Aorta (tissue), 5 donors: Measurements from ENCODE around the gene ECT2. TPM values are rescaled to one million over a fixed set of nuclear protein-coding genes. Genes with fewer than 3 reads are reported as not detected.
A peak's percentile ranks its signal among the peaks of the same experiment; 100 is the strongest.

Experiments used
- ATAC-seq: fragments of 200-7000 bp; cut with Tn5 transposase; one replicate; pipeline ENCODE4 v1.9.1; 2022; ENCODE audit warnings: moderate library complexity; ENCODE audit not compliant: low FRiP score
- DNase-seq, 2 donors: peaks; one replicate each; pipeline ENCODE4 v3.0.0-alpha.2; 2020
- H3K27ac ChIP-seq, 2 donors: one replicate each; pipeline ENCODE4 v1.5.1; 2013; ENCODE audit warnings: low read length in 2 of 2, mild to moderate bottlenecking in 2 of 2, moderate library complexity in 2 of 2, control low read depth in 1 of 2, inconsistent platforms in 1 of 2, low read depth in 1 of 2
- H3K27me3 ChIP-seq, 2 donors: one replicate each; pipeline ENCODE4 v1.6.1; 2013; ENCODE audit warnings: control low read depth in 1 of 2, low read length in 1 of 2, mild to moderate bottlenecking in 1 of 2, moderate library complexity in 1 of 2; ENCODE audit not compliant: insufficient read depth in 2 of 2, control insufficient read depth in 1 of 2
- H3K36me3 ChIP-seq, 2 donors: one replicate each; pipeline ENCODE4 v1.6.1; 2013; ENCODE audit warnings: control low read depth in 1 of 2, low read length in 1 of 2, mild to moderate bottlenecking in 1 of 2; ENCODE audit not compliant: insufficient read depth in 2 of 2, control insufficient read depth in 1 of 2
- H3K4me1 ChIP-seq, 2 donors: one replicate each; pipeline ENCODE4 v1.6.1; 2013; ENCODE audit warnings: low read length in 2 of 2, control low read depth in 1 of 2, mild to moderate bottlenecking in 1 of 2, moderate library complexity in 1 of 2; ENCODE audit not compliant: insufficient read depth in 2 of 2, control insufficient read depth in 1 of 2
- H3K4me3 ChIP-seq, 2 donors: one replicate each; pipeline ENCODE4 v1.5.1; 2013; ENCODE audit warnings: low read length in 2 of 2, control low read depth in 1 of 2, mild to moderate bottlenecking in 1 of 2
- H3K9me3 ChIP-seq: one replicate; pipeline ENCODE4 v1.6.1; 2013; ENCODE audit warnings: mild to moderate bottlenecking, low read length; ENCODE audit not compliant: control insufficient read depth
- WGBS, 2 donors: extraction: QIAGEN DNeasy Blood & Tissue Kit; methylation state at CpG; one replicate each; pipeline ENCODE4 v1.1.7; 2013; 5-methylcytosine and 5-hydroxymethylcytosine counted together
- intact Hi-C, 2 donors: fragments of 100-400 bp; cut with DNase I; formaldehyde crosslinking; loops; one replicate each; pipeline versions ENCODE4 v1.14.2 to v1.15.0; 2022
- polyA plus RNA-seq, 2 donors: library from polyadenylated mRNA; stranded (reverse); fragments of 200-250 nt; gene quantifications; one replicate each; pipeline ENCODE4 v1.2.3, GENCODE V29; 2013
- total RNA-seq, 2 donors: library from RNA; stranded (reverse); fragmentation: NEBNext Ultra II Directional; extraction: Animal tissue kit (Norgen Biotek cat#: 25700); gene quantifications; one replicate each; pipeline ENCODE4 v1.2.1, GENCODE V29; 2021
- donor health status: healthy with polysubstance abuse.
- donor health status: Bipolar disorder and iron deficiency.
- donor health status: DM: no; HTN: no; CAD: no.
- donor health status: DM: no; HTN: no; CAD: no.
- donor health status: DM: yes; HTN: yes; CAD: no.

Gene ECT2
- total and polyA plus RNA-seq, 4 donors, result 2.8 to 10.0 (median 5.7) TPM

DNA sequence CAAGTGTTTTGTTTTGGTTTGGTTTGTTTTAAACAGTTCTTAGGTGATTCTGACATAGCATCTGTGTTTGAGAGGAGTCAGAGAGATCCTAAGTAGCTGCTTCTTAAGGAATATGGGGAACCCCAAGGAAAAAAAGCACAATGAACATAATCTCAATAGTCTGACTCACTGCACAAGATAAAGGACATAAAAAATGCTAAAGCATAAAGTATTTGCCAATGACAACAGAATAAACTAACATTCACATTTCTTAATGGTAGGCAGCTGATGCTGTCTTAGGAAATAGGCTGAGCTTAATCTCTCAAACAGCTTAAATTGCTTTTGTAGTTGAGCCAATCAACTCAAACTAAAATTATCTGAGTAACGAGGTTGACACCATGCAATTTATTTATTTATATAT lies 42.6 kb upstream of the ECT2 start:
- DNase-seq, result no peak
- ATAC-seq, result no peak
- H3K9me3 ChIP-seq, result no peaks in the 10 kb centered on the region
- H3K4me3 ChIP-seq, result no peak overlapping the region
- no peaks in the 10 kb centered on the region for H3K27me3 ChIP-seq
- WGBS, 2 donors, result 2 to 5% methylated on average over 1 of the region's 1 CpG
- peaks cover 2 to 6% of the 10 kb centered on the region in 2 donors for H3K4me1 ChIP-seq
- H3K36me3 ChIP-seq, result no peaks in the 10 kb centered on the region
- no peak overlapping the region for H3K27ac ChIP-seq
- intact Hi-C loops, result no loop called here

DNA sequence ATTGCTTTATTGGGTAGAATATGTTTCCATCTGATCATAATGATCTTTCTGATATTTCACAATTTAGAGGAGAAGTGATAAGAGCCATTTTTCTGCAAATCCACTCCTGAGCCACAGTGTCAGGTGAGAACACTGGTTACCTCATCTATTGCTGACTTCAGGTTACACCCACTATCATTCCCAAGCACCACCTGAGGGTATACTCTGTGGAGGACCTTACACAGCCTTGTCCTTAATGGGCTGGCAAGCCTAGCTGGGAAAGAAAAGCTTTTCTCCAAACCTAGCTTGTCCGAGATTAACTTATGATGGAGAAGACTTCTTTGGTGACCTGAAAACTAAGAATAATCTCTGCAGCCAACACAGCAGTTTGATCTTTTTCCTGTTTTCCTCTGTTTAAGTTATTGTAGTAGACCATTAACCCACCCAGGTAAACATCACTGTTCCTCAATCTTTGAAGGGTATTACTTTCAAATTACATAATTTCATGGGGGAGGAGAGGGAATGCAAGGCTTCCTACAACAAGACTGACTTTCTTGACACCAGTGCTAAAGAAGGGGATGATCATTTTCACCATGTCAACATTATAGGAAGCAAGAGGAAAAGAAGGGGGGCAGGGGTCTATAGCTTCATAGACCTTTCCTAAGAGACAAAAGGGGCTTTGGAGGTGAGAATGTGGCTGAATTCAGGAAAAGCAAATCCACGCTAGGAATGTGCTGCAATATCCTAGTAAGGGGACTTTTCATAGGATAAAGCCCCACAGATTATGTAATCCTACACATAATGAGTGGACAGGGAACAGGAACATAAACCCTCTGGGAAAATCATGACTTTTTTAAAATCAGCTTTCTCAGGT lies 41.4 kb upstream of the ECT2 start:
- intact Hi-C loops, result no loop called here
- ATAC-seq (no peak), DNase-seq (no peak)
- no peaks in the 10 kb centered on the region for H3K27me3 ChIP-seq
- no peaks in the 10 kb centered on the region for H3K9me3 ChIP-seq
- peaks cover 2 to 6% of the 10 kb centered on the region in 2 donors for H3K4me1 ChIP-seq
- no peaks in the 10 kb centered on the region for H3K36me3 ChIP-seq
- H3K4me3 ChIP-seq, result peak overlapping the region; percentile 24 to 65
- H3K27ac ChIP-seq, result no peak overlapping the region
- 36 to 64% methylated on average over 2 of the region's 2 CpGs for WGBS, 2 donors

GRCh38 chr3:172709774-172710663 lies 40.5 kb upstream of the ECT2 start:
- Histone ChIP-seq H3K4me1 (peaks cover 2 to 6% of the 10 kb centered on the region in 2 donors), H3K4me3 (peak overlapping the region; percentile 65 to 75), H3K27ac (peak overlapping the region; percentile 96 to 97), H3K27me3 (no peaks in the 10 kb centered on the region), H3K9me3 (no peaks in the 10 kb centered on the region), H3K36me3 (no peaks in the 10 kb centered on the region)
- WGBS, 2 donors, result 1% methylated on average over 17 of the region's 17 CpGs
- intact Hi-C loops, result loop anchor here in 1 of 2 donors (5.0 kb wide), 1 partner anchor 37 kb away; no protein-coding TSS in a partner anchor
- ATAC-seq, result peak; percentile 63
- DNase-seq, result peak; percentile 65 to 80

DNA sequence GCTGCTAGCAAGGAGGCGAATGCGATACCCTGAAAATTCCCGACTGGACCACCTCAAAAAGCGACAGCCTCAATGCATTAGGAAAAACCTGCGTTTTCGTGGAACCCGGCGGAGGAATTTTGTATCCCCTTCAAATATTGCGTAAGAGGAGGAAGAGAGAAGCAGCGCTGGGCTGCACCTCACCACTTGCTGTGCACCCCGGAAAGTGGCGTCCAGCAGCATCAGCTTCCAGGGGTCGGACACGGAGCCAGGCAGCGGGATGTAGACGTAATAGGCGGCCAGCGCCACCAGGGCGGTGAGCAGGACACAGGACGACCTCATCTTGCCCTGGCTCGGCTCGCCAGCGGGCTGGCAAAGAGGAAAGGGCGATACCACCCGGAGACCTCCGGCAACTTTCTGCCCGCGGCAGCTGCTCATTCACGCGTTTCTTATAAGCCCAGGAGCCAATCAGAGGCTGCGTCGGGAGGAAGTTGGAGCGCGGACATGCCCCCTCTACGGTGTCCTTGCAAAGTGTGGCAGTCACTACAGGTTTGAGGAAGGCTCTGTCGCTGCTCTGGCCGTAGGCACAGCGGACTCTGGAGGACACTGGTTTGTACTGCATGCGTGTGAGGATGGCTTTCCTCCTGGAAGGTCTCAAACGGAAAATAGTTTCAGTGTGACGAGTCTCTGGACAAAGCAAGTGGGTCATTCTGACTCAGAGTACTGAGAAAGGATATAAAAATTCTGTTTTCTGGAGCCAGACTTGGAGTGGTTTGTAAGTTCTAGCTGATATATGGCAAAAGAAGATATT lies 39.7 kb upstream of the ECT2 start, which contains the start of gene NCEH1:
TSS of gene NCEH1 (minus strand) at position 404 of the 790 bp plus-strand sequence. CDS start at position 321, 83 bp downstream.
- Histone ChIP-seq H3K36me3 (no peaks in the 10 kb centered on the region), H3K4me3 (peak within 1 kb of the TSS; percentile 65 to 75), H3K9me3 (no peaks in the 10 kb centered on the region), H3K27ac (peak within 1 kb of the TSS; percentile 96 to 97), H3K4me1 (peaks cover 2 to 6% of the 10 kb centered on the region in 2 donors), H3K27me3 (no peaks in the 10 kb centered on the region)
- WGBS, 2 donors, result 0% methylated on average over 41 of the region's 41 CpGs
- ATAC-seq (peak; percentile 98), DNase-seq (peak; percentile 94 to 95)
- intact Hi-C loops, result loop anchor here in 1 of 2 donors (5.0 kb wide), 1 partner anchor 36 kb away; no protein-coding TSS in a partner anchor

- H3K27me3 ChIP-seq, result no peaks in the 10 kb centered on the region
- intact Hi-C loops, result loop anchor here in 1 of 2 donors (5.0 kb wide), 1 partner anchor 36 kb away; no protein-coding TSS in a partner anchor
- WGBS, 2 donors, result 0 to 1% methylated on average over 2 of the region's 2 CpGs
- peaks cover 2 to 6% of the 10 kb centered on the region in 2 donors for H3K4me1 ChIP-seq
- no peaks in the 10 kb centered on the region for H3K9me3 ChIP-seq
- H3K27ac ChIP-seq, result peak overlapping the region; percentile 95 to 96
- H3K4me3 ChIP-seq, result peak overlapping the region; percentile 37 to 62
- ATAC-seq, result no peak
- no peak for DNase-seq
- H3K36me3 ChIP-seq, result no peaks in the 10 kb centered on the region
These were observed 39.1 kb upstream of the ECT2 start for GRCh38 chr3:172711454-172711795.

GRCh38 chr3:172713316-172713715 lies 37.2 kb upstream of the ECT2 start:
- Histone ChIP-seq H3K9me3 (no peaks in the 10 kb centered on the region), H3K27me3 (no peaks in the 10 kb centered on the region), H3K27ac (no peak overlapping the region), H3K4me3 (no peak overlapping the region), H3K4me1 (peaks cover 0 to 3% of the 10 kb centered on the region in 2 donors), H3K36me3 (no peaks in the 10 kb centered on the region)
- WGBS, 2 donors, result 61 to 67% methylated on average over 3 of the region's 3 CpGs
- DNase-seq, result no peak
- intact Hi-C loops, result loop anchor here in 1 of 2 donors (5.0 kb wide), 1 partner anchor 34 kb away; no protein-coding TSS in a partner anchor
- no peak for ATAC-seq

DNA sequence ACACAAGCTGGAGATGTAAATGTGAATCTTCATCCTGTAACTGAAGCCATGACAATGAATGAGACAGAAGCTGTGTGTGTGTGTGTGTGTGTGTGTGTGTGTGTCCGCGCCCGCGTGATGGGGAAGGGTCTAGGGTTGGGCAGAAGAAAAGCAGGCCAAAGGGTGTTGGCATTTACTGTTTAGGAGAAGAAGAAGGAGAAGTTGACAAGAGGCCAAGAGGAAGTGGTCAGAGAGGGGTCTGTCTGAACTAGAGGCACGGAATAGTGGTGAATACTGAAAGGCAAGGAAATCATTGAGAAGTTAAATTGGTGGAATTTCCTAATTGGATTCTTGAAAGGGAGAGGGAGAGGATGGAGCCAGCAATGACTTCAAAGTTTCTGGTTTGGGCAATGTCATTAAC lies 34.0 kb upstream of the ECT2 start:
- no peaks in the 10 kb centered on the region for H3K4me1 ChIP-seq
- H3K27ac ChIP-seq, result no peak overlapping the region
- ATAC-seq, result no peak
- peaks cover 3% of the 10 kb centered on the region for H3K9me3 ChIP-seq
- peak in 1 of 2 donors; percentile 78 for DNase-seq
- H3K27me3 ChIP-seq, result no peaks in the 10 kb centered on the region
- WGBS, 2 donors, result 64 to 78% methylated on average over 5 of the region's 5 CpGs
- no peaks in the 10 kb centered on the region for H3K36me3 ChIP-seq
- no peak overlapping the region for H3K4me3 ChIP-seq
- intact Hi-C loops, result no loop called here
